Retinal pigment epithelial cell (primary cell): Measurements from ENCODE around the gene SSBP1.
A peak's percentile ranks its signal among the peaks of the same experiment; 100 is the strongest.

ENCODE experiments used
- DNase-seq: peaks from one replicate; pipeline ENCODE4 v3.0.0-alpha.2; 2010; ENCODE audit warnings: low read depth
- H3K4me3 ChIP-seq: 2 replicates; pipeline ENCODE4 v1.5.1; 2011; ENCODE audit warnings: mild to moderate bottlenecking, low read length, control low read depth, moderate library complexity
- TF ChIP-seq, protein P1 (sequence below): conservative IDR thresholded peaks from 2 replicates; pipeline ENCODE4 v1.5.1; 2011; ENCODE audit warnings: low read depth, low read length, control low read depth, inconsistent platforms

The SSBP1 gene

DNA sequence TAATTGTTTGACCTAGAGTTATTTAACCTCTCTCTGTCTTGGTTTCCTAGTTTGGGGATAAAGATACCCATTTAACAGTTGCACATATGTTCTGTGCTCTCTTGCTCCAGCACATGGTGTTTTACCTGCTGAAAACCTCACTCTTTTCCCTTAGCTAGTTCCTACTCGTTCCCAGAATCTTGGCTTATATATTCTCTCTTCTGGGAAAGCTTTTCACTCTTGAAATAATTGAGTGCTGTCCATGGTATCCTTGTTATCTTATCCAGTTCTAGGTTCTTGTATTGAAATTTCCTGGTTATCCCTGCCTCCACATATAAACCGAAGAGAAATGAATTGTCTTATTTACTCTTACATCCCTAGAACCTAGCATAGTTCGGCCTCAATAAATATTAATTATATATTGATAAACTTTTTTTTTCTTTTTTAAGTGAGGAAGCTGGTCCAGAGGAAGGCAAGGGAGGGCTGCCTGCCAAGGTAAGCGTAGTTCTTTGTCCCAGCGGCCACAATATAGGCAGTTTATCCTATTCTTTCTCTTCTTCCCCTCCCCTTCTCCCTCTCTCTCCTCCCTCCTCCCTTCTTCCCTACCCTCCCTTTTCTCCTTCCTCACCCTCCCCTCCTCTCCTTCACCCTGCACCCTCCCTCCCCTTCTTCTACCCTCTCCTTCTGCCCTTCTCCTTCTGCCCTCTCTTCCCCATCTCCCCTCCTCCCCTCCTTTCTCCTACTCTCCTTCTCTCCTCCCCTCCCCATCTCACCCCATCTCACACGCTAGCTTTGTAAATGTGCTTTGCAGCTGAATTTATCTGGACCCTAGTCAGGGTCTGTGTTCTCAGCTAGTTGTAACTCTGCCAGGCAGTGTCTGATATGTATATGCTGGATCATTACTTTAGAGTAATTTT lies 22.1 kb upstream of the SSBP1 start:
- no peak overlapping the region for H3K4me3 ChIP-seq
- DNase-seq = no peak
- TF ChIP-seq, protein P1, sequence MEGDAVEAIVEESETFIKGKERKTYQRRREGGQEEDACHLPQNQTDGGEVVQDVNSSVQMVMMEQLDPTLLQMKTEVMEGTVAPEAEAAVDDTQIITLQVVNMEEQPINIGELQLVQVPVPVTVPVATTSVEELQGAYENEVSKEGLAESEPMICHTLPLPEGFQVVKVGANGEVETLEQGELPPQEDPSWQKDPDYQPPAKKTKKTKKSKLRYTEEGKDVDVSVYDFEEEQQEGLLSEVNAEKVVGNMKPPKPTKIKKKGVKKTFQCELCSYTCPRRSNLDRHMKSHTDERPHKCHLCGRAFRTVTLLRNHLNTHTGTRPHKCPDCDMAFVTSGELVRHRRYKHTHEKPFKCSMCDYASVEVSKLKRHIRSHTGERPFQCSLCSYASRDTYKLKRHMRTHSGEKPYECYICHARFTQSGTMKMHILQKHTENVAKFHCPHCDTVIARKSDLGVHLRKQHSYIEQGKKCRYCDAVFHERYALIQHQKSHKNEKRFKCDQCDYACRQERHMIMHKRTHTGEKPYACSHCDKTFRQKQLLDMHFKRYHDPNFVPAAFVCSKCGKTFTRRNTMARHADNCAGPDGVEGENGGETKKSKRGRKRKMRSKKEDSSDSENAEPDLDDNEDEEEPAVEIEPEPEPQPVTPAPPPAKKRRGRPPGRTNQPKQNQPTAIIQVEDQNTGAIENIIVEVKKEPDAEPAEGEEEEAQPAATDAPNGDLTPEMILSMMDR = no peak

DNA sequence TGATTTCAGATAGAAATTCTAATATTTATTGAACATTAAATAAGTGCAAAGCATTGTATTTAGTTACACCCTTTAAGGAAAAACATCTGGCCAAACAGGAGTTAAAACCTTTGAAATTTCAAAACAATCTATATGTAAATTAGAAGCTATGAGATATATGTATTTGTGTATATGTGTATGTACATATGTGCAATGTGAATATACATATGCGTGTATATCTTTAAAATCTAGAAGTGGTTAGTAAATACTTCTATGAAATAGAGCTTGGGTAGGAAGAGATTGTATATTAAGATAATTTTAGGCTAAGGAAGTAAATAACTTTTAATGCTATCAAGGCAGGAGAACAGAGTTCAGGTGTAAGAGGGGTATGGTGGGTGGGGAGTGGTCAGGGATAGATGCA lies 20.7 kb upstream of the SSBP1 start:
- no peak for DNase-seq
- TF ChIP-seq, protein P1 = no peak
- no peak overlapping the region for H3K4me3 ChIP-seq

- DNase-seq = no peak
- TF ChIP-seq, protein P1 = no peak
- H3K4me3 ChIP-seq = no peak overlapping the region
These were observed 15.6 kb upstream of the SSBP1 start for GRCh38 chr7:141722529-141722928.

DNA sequence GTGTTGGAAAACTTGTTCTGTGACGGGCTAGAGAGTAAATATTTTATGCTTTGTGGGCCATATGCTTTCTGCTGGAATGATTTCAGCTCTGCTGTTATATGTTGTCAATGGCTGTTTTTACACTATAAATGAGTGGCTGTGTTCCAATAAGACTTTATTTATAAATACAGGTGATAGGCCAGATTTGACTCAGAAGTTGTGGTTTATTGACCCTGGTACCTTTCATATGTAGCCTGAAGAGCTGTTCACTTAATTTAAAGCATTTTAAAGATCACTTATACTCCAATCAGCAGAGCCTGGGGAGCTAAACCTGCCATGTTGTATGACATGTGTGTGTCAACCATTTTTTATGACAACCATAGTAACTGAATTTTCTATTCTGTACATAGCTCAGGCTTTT lies 9.1 kb upstream of the SSBP1 start:
- TF ChIP-seq, protein P1 = no peak
- no peak overlapping the region for H3K4me3 ChIP-seq
- no peak for DNase-seq

DNA sequence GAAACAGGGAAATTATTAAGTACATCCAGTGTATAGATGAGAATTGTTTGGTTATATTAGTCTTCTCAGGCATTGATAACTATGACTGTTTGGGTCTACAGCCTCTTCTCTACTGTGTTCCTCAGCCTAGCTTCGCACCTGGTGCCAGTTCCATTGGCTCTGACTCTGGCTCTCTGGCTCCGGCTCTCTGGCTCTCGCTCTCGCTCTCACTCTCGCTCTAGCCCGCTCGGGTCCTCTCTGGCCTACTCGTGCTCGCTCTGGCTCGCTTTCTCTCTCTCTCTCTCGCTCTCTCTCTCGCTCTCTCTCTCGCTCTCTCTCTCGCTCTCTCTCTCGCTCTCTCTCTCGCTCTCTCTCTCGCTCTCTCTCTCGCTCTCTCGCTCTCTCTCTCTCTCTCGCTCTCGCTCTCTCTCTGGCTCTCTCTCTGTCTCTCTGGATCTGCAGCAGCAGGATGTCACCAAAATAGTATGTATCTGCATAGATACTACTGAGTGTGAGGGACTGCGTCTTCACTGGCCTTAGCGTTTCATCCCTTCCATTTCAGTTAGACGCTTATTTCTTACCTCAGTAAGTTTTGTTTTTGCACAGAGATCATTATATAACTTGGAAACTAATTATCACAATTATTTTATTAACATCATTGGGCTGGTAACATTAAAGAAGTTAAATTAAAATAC lies 6.5 kb upstream of the SSBP1 start:
- DNase-seq = no peak
- TF ChIP-seq, protein P1 = no peak
- no peak overlapping the region for H3K4me3 ChIP-seq

GRCh38 chr7:141737118-141737835 lies 881 bp upstream of the SSBP1 start:
- TF ChIP-seq, protein P1 = no peak
- DNase-seq = no peak
- peak overlapping the region; percentile 84 for H3K4me3 ChIP-seq
